Gastrocnemius medialis (tissue), 4 donors: Measurements from ENCODE around the gene RHOB. TPM values are rescaled to one million over a fixed set of nuclear protein-coding genes. Genes with fewer than 3 reads are reported as not detected.
"Not testable (repeated sequence)": the region's sequence is repeated elsewhere in the genome, so short reads cannot be mapped to it uniquely, and the experiment has no call there.

ENCODE experiments used
- ATAC-seq, 2 donors: fragments of 150-250 bp; one replicate each; pipeline ENCODE4 v1.9.1; 2016
- DNase-seq, 2 donors: peaks; one replicate each; pipeline ENCODE4 v3.0.0-alpha.2; 2019
- H3K27ac ChIP-seq, 4 donors: fragments of 200-600 bp; sonication (generic); 1 replicate in 1 of 4; 2 replicates in 3 of 4; pipeline ENCODE4 v1.5.1; 2016 to 2018; ENCODE audit warnings: mild to moderate bottlenecking in 2 of 4, moderate library complexity in 1 of 4
- H3K27me3 ChIP-seq, 3 donors: fragments of 200-600 bp; sonication (generic) in 2 of 3; 1 replicate in 1 of 3; 2 replicates in 2 of 3; pipeline versions ENCODE4 v1.5.1 to v1.6.0; 2016 to 2019; ENCODE audit warnings: mild to moderate bottlenecking in 1 of 3, moderate library complexity in 1 of 3
- H3K36me3 ChIP-seq, 2 donors: fragments of 200-600 bp; sonication (generic) in 1 of 2; one replicate each; pipeline ENCODE4 v1.5.1; 2017 to 2018
- H3K4me1 ChIP-seq, 2 donors: fragments of 200-600 bp; sonication (generic) in 1 of 2; one replicate each; pipeline ENCODE4 v1.5.1; 2016 to 2017; ENCODE audit warnings: mild to moderate bottlenecking in 2 of 2
- H3K4me3 ChIP-seq, 4 donors: fragments of 200-600 bp; sonication (generic) in 3 of 4; 1 replicate in 1 of 4; 2 replicates in 3 of 4; pipeline ENCODE4 v1.5.1; 2016 to 2019; ENCODE audit warnings: mild to moderate bottlenecking in 2 of 4
- H3K9me3 ChIP-seq, 3 donors: fragments of 200-600 bp; sonication (generic) in 2 of 3; 1 replicate in 1 of 3; 2 replicates in 2 of 3; pipeline ENCODE4 v1.5.1; 2016 to 2019
- CTCF ChIP-seq, 5 experiments: fragments of 450-650 bp in 3 of 5; fragments of 200-600 bp in 2 of 5; sonication (generic) in 2 of 5; IDR thresholded peaks in 4 of 5; conservative IDR thresholded peaks in 1 of 5; 1 replicate in 4 of 5; 2 replicates in 1 of 5; pipeline ENCODE4 v1.5.1; 2016 to 2019; ENCODE audit warnings: antibody characterized with exemption in 5 of 5, mild to moderate bottlenecking in 3 of 5, moderate library complexity in 3 of 5
- POLR2A ChIP-seq, 2 donors: fragments of 450-650 bp; IDR thresholded peaks; one replicate each; pipeline ENCODE4 v1.6.1; 2017; ENCODE audit warnings: antibody characterized with exemption in 2 of 2, mild to moderate bottlenecking in 2 of 2, moderate library complexity in 2 of 2
- in situ Hi-C, 4 donors: fragments of 200-750 bp; cut with MboI; loops; one replicate each; pipeline versions ENCODE4 v1.15.0 to v1.8.0; 2017; ENCODE audit warnings: low sequenced_read_pairs in 4 of 4
- intact Hi-C: fragments of 100-400 bp; cut with DNase I; formaldehyde crosslinking; loops from one replicate; pipeline ENCODE4 v1.15.1; 2023; ENCODE audit warnings: low total_unique reads
- total RNA-seq, 4 donors: library from RNA; depleted of rRNA; stranded (reverse); fragments of >200 nt; gene quantifications; one replicate each; pipeline versions ENCODE4 v1.1.0 to v1.2.3, GENCODE V29; 2016

RHOB gene
- total RNA-seq, 4 donors from 2014 or later = 696 to 1,267 (median 1,094) TPM

DNA sequence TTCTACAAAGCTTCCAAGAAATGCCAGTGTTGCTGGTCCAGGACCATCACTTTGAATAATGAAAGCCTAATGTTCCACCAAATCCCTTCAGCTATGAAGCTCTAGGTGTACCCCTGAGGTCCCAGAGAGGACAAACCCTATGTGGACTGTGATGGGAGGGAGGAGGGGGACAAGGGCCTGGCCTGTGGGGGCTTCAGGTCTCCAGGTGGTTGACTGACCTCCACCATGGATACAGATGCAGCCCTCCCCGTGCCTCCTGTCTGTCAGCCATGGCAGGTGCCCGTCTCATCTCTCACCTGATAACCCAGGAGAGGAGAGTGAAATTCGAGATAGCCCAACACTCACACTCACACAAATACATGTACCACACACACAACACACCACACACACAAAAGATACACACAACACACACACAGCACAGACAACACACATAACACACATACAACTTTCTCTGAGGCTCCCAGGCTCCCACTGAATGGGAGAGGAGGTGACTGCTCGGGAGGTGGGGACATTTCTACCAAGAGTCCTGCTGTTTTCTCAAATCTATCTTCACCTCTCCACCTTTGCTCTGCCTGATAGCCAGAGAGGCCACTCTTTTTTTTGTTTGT lies 12.8 kb upstream of the RHOB start:
- intact Hi-C loops = loop anchor here (5.0 kb wide), 1 partner anchor 37 kb away; no protein-coding TSS in a partner anchor
- Histone ChIP-seq H3K27ac (no peak overlapping the region), H3K4me3 (no peak overlapping the region), H3K4me1 (peaks cover 11 to 24% of the 10 kb centered on the region in 2 donors), H3K36me3 (no peaks in the 10 kb centered on the region), H3K27me3 (no peaks in the 10 kb centered on the region), H3K9me3 (no peaks in the 10 kb centered on the region)
- no peak for ATAC-seq
- peak in 1 of 2 donors; percentile 3 for DNase-seq
- in situ Hi-C loops = loop anchor here in 1 of 4 donors (25.0 kb wide), 1 partner anchor 528 kb away; no protein-coding TSS in a partner anchor
- TF ChIP-seq CTCF (IDR thresholded peaks at IDR 0.05 in 4 of 5, conservative IDR thresholded peaks at IDR 0.05 in 1 of 5) (no peak), POLR2A (IDR thresholded peaks at IDR 0.05) (no peak)

- intact Hi-C loops = loop anchor here (5.0 kb wide), 1 partner anchor 37 kb away; no protein-coding TSS in a partner anchor
- no peak overlapping the region for H3K4me3 ChIP-seq
- H3K27ac ChIP-seq = no peak overlapping the region
- no peaks in the 10 kb centered on the region for H3K36me3 ChIP-seq
- H3K27me3 ChIP-seq = no peaks in the 10 kb centered on the region
- TF ChIP-seq POLR2A (IDR thresholded peaks at IDR 0.05) (no peak), CTCF (IDR thresholded peaks at IDR 0.05 in 4 of 5, conservative IDR thresholded peaks at IDR 0.05 in 1 of 5) (no peak)
- in situ Hi-C loops = loop anchor here in 1 of 4 donors (25.0 kb wide), 1 partner anchor 528 kb away; no protein-coding TSS in a partner anchor
- peaks cover 4 to 19% of the 10 kb centered on the region in 2 donors for H3K4me1 ChIP-seq
- DNase-seq = peak in 1 of 2 donors; percentile 4
- no peaks in the 10 kb centered on the region for H3K9me3 ChIP-seq
- ATAC-seq = no peak
These were observed 12.1 kb upstream of the RHOB start for GRCh38 chr2:20434588-20435294.

GRCh38 chr2:20435456-20435855 lies 11.4 kb upstream of the RHOB start:
- in situ Hi-C loops = loop anchor here in 1 of 4 donors (25.0 kb wide), 1 partner anchor 527 kb away; no protein-coding TSS in a partner anchor
- peak in 1 of 2 donors; percentile 4 for DNase-seq

GRCh38 chr2:20436716-20437470 lies 10.0 kb upstream of the RHOB start:
- H3K4me1 ChIP-seq = peaks cover 0 to 14% of the 10 kb centered on the region in 2 donors
- in situ Hi-C loops = loop anchor here in 1 of 4 donors (25.0 kb wide), 1 partner anchor 525 kb away; no protein-coding TSS in a partner anchor
- ATAC-seq (no peak), DNase-seq (peak in 1 of 2 donors; percentile 8)
- H3K27ac ChIP-seq = no peak overlapping the region
- no peak overlapping the region for H3K4me3 ChIP-seq
- TF ChIP-seq CTCF (IDR thresholded peaks at IDR 0.05 in 4 of 5, conservative IDR thresholded peaks at IDR 0.05 in 1 of 5) (no peak), POLR2A (IDR thresholded peaks at IDR 0.05) (no peak)
- H3K27me3 ChIP-seq = no peaks in the 10 kb centered on the region
- no peaks in the 10 kb centered on the region for H3K36me3 ChIP-seq
- intact Hi-C loops = no loop called here
- H3K9me3 ChIP-seq = no peaks in the 10 kb centered on the region

More at GRCh38 chr2:20435456-20435855, 11.4 kb upstream of the RHOB start:
- H3K36me3 ChIP-seq, H3K27me3 ChIP-seq, ATAC-seq, H3K9me3 ChIP-seq, intact Hi-C loops, H3K27ac ChIP-seq, H3K4me3 ChIP-seq: not testable (repeated sequence)
- H3K4me1 ChIP-seq = peaks cover 0 to 14% of the 10 kb centered on the region in 2 donors
